ENCODE measurements around the gene TSPEAR. TPM values are rescaled to one million over a fixed set of nuclear protein-coding genes. Genes with fewer than 3 reads are reported as not detected.

TSPEAR gene
- total and polyA plus RNA-seq, 12 donors = under 0.01 to 3.4 (median 1.0) TPM; not detected in 3

GRCh38 chr21:44568667-44569556 is 142.5 kb downstream of the TSPEAR start:
- Histone ChIP-seq H3K36me3 (no peaks in the 10 kb centered on the region), H3K9me3 (peaks cover 0 to 25% (median 1%) of the 10 kb centered on the region in 11 donors), H3K4me3 (no peak overlapping the region), H3K27ac (no peak overlapping the region), H3K27me3 (peaks cover 0 to 18% (median 0%) of the 10 kb centered on the region in 7 donors), H3K4me1 (peaks cover 0 to 6% (median 0%) of the 10 kb centered on the region in 9 donors)
- intact Hi-C loops (cut with DNase I) = no loop called here
- DNase-seq (no peak), ATAC-seq (peak in 1 of 8 donors; percentile 55)
- 74 to 75% methylated on average over 27 of the region's 27 CpGs for WGBS, 2 donors
- TF ChIP-seq CTCF (IDR thresholded peaks at IDR 0.05) = no peak

- ATAC-seq (no peak), DNase-seq (no peak)
- WGBS, 2 donors = 70 to 73% methylated on average over 12 of the region's 12 CpGs
- Histone ChIP-seq H3K9me3 (peaks cover 0 to 27% (median 3%) of the 10 kb centered on the region in 11 donors), H3K4me3 (no peak overlapping the region), H3K4me1 (peaks cover 0 to 6% (median 0%) of the 10 kb centered on the region in 9 donors), H3K27me3 (peaks cover 0 to 15% (median 0%) of the 10 kb centered on the region in 7 donors), H3K36me3 (no peaks in the 10 kb centered on the region), H3K27ac (no peak overlapping the region)
- no peak for TF ChIP-seq CTCF (IDR thresholded peaks at IDR 0.05)
- intact Hi-C loops (cut with DNase I) = no loop called here
These were observed 143.1 kb downstream of the TSPEAR start for GRCh38 chr21:44568261-44568660.

GRCh38 chr21:44567481-44568171 is 143.7 kb downstream of the TSPEAR start:
- TF ChIP-seq CTCF (IDR thresholded peaks at IDR 0.05) = no peak
- no peak for ATAC-seq
- WGBS, 2 donors = 91% methylated on average over 18 of the region's 18 CpGs
- Histone ChIP-seq H3K36me3 (no peaks in the 10 kb centered on the region), H3K27ac (no peak overlapping the region), H3K27me3 (peaks cover 0 to 12% (median 0%) of the 10 kb centered on the region in 7 donors), H3K9me3 (peaks cover 0 to 30% (median 3%) of the 10 kb centered on the region in 11 donors), H3K4me1 (peaks cover 0 to 6% (median 0%) of the 10 kb centered on the region in 9 donors), H3K4me3 (no peak overlapping the region)
- intact Hi-C loops (cut with DNase I) = no loop called here
- DNase-seq = no peak

- no peaks in the 10 kb centered on the region for H3K36me3 ChIP-seq
- 68 to 78% methylated on average over 1 of the region's 1 CpG for whole genome bisulfite sequencing, 2 donors
- intact Hi-C loops (cut with DNase I) = no loop called here
These were observed 145.0 kb downstream of the TSPEAR start for GRCh38 chr21:44566403-44566802.

More at GRCh38 chr21:44566403-44566802, 145.0 kb downstream of the TSPEAR start:
- Histone ChIP-seq H3K4me3 (no peak overlapping the region), H3K9me3 (peaks cover 0 to 33% (median 8%) of the 10 kb centered on the region in 11 donors), H3K27ac (no peak overlapping the region), H3K4me1 (peaks cover 0 to 6% (median 0%) of the 10 kb centered on the region in 9 donors), H3K27me3 (peaks cover 0 to 12% (median 0%) of the 10 kb centered on the region in 7 donors)
- no peak for TF ChIP-seq CTCF (IDR thresholded peaks at IDR 0.05)
- no peak for DNase-seq
- ATAC-seq = no peak
